B cell (primary cell): ENCODE measurements around the gene ASMT. TPM values are rescaled to one million over a fixed set of nuclear protein-coding genes. Genes with fewer than 3 reads are reported as not detected.

ENCODE experiments used
- ATAC-seq: fragments of 200-7000 bp; cut with Tn5 transposase; one replicate; pipeline ENCODE4 v1.10.0; 2021; ENCODE audit warnings: low read depth, mild to moderate bottlenecking, moderate number of reproducible peaks, moderate library complexity
- CTCF ChIA-PET: fragments of 350-600 bp; sonication (Branson Sonifier 250); formaldehyde crosslinking; loops from one replicate; lab custom pipeline; 2021; ENCODE audit warnings: antibody characterized with exemption, inconsistent platforms; lab: Charles Lee
- POLR2A ChIA-PET: fragments of 350-600 bp; sonication (Branson Sonifier 250); formaldehyde crosslinking; loops from one replicate; lab custom pipeline; 2021; ENCODE audit warnings: antibody characterized with exemption; lab: Charles Lee
- DNase-seq: peaks from one replicate; pipeline ENCODE4 v3.0.0; 2013
- H2AFZ ChIP-seq: 2 replicates; pipeline ENCODE4 v1.6.1; 2012; ENCODE audit warnings: mild to moderate bottlenecking, low read depth, low read length; ENCODE audit not compliant: insufficient read depth, poor library complexity, severe bottlenecking
- H3K27ac ChIP-seq, 2 donors: 1 replicate in 1 of 2; 2 replicates in 1 of 2; pipeline ENCODE4 v1.5.1; 2012 to 2013; ENCODE audit warnings: low read length in 2 of 2, mild to moderate bottlenecking in 2 of 2, moderate library complexity in 1 of 2
- H3K27me3 ChIP-seq, 4 experiments: fragments of 200-600 bp in 1 of 4; sonication (generic) in 1 of 4; replicated peaks in 1 of 4; 1 replicate in 2 of 4; 2 replicates in 2 of 4; pipeline versions ENCODE4 v1.6.1 to v1.7.0; 2013 to 2016; ENCODE audit warnings: low read length in 3 of 4, mild to moderate bottlenecking in 2 of 4, mixed read lengths in 1 of 4, moderate library complexity in 1 of 4; ENCODE audit not compliant: insufficient read depth in 4 of 4, control insufficient read depth in 3 of 4; ENCODE audit errors: control extremely low read depth in 1 of 4
- H3K36me3 ChIP-seq, 2 experiments: replicated peaks in 1 of 2; 1 replicate in 1 of 2; 2 replicates in 1 of 2; pipeline versions ENCODE4 v1.6.1 to v1.7.1; 2013; ENCODE audit warnings: low read length in 1 of 2; ENCODE audit not compliant: insufficient read depth in 2 of 2, control insufficient read depth in 1 of 2; ENCODE audit errors: control extremely low read depth in 1 of 2, extremely low read depth in 1 of 2
- H3K4me1 ChIP-seq, 2 donors: fragments of 200-600 bp in 1 of 2; sonication (generic) in 1 of 2; 1 replicate in 1 of 2; 2 replicates in 1 of 2; pipeline versions ENCODE4 v1.5.1 to v1.6.1; 2013 to 2017; ENCODE audit warnings: low read length in 2 of 2; ENCODE audit not compliant: control insufficient read depth in 2 of 2, insufficient read depth in 2 of 2
- H3K4me2 ChIP-seq: replicated peaks from 2 replicates; pipeline ENCODE3; 2012; ENCODE audit warnings: mild to moderate bottlenecking, low read depth, low read length; ENCODE audit not compliant: poor library complexity, severe bottlenecking
- H3K4me3 ChIP-seq, 5 experiments: fragments of 200-600 bp in 1 of 5; sonication (generic) in 1 of 5; 1 replicate in 3 of 5; 2 replicates in 2 of 5; pipeline versions ENCODE4 v1.5.1 to v1.7.0; 2011 to 2016; ENCODE audit warnings: low read length in 4 of 5, mild to moderate bottlenecking in 4 of 5, low read depth in 2 of 5, control low read depth in 1 of 5, moderate library complexity in 1 of 5; ENCODE audit not compliant: insufficient read depth in 1 of 5; ENCODE audit errors: control extremely low read depth in 1 of 5, extremely low read depth in 1 of 5
- H3K79me2 ChIP-seq: fragments of 200-600 bp; sonication (generic); one replicate; pipeline ENCODE4 v1.6.0; 2016; ENCODE audit warnings: low read length; ENCODE audit not compliant: control insufficient read depth, insufficient read depth
- H3K9ac ChIP-seq: fragments of 200-600 bp; sonication (generic); 2 replicates; pipeline ENCODE4 v1.6.1; 2017; ENCODE audit warnings: mild to moderate bottlenecking, low read length, moderate library complexity
- H3K9me3 ChIP-seq, 3 donors: one replicate each; pipeline versions ENCODE4 v1.6.1 to v1.7.1; 2013; ENCODE audit warnings: low read length in 2 of 3; ENCODE audit not compliant: control insufficient read depth in 2 of 3, insufficient read depth in 1 of 3; ENCODE audit errors: control extremely low read depth in 1 of 3
- H4K20me1 ChIP-seq: 2 replicates; pipeline ENCODE4 v1.6.0; 2012; ENCODE audit warnings: mild to moderate bottlenecking, low read length; ENCODE audit not compliant: insufficient read depth, control insufficient read depth, poor library complexity, severe bottlenecking
- H3K27ac Mint-ChIP-seq: one replicate; pipeline ENCODE4 v1.8.0; 2021; ENCODE audit warnings: mixed read lengths
- H3K27me3 Mint-ChIP-seq: one replicate; pipeline ENCODE4 v1.8.0; 2021; ENCODE audit warnings: mixed read lengths
- H3K4me1 Mint-ChIP-seq: one replicate; pipeline ENCODE4 v1.8.0; 2021; ENCODE audit warnings: mixed read lengths
- H3K4me3 Mint-ChIP-seq: one replicate; pipeline ENCODE4 v1.8.0; 2021; ENCODE audit warnings: mixed read lengths
- H3K9me3 Mint-ChIP-seq: one replicate; pipeline ENCODE4 v1.8.0; 2022; ENCODE audit warnings: mixed read lengths; ENCODE audit not compliant: insufficient read depth
- CTCF ChIP-seq: fragments of 200-600 bp; IDR thresholded peaks from one replicate; pipeline ENCODE4 v1.8.0; 2022; ENCODE audit warnings: antibody characterized with exemption, mild to moderate bottlenecking
- EZH2 ChIP-seq: IDR thresholded peaks from 2 replicates; pipeline ENCODE4 v1.6.1; 2012; ENCODE audit warnings: borderline replicate concordance, low read depth, mild to moderate bottlenecking, moderate library complexity, low read length; ENCODE audit not compliant: insufficient read depth, poor library complexity, severe bottlenecking
- WGBS: methylation state at CpG from one replicate; pipeline ENCODE4 v1.1.5; 2013; ENCODE audit warnings: missing lambda C conversion rate; ENCODE audit not compliant: insufficient coverage; 5-methylcytosine and 5-hydroxymethylcytosine counted together
- intact Hi-C: fragments of 100-400 bp; cut with micrococcal nuclease; formaldehyde crosslinking; loops from one replicate; pipeline ENCODE4 v1.10.0; 2022
- polyA plus RNA-seq: library from polyadenylated mRNA; depleted of rRNA; stranded (reverse); fragments of >200 nt; gene quantifications from 2 replicates; pipeline ENCODE4 v1.2.3, GENCODE V29; 2012
- total RNA-seq, 2 donors: library from RNA; stranded (reverse); fragments of 120-200 nt in 1 of 2; gene quantifications; 1 replicate in 1 of 2; 2 replicates in 1 of 2; pipeline versions ENCODE4 v1.2.3 to v1.2.4, GENCODE V29; 2013 to 2022

The ASMT gene
- total and polyA plus RNA-seq, 2 donors (not counting 1 experiment from before 2014, with no cell fraction given), result 0.63 TPM; not detected in 1

- H3K36me3 ChIP-seq, result peaks cover 1 to 85% of the 10 kb centered on the region in 2 experiments
These were observed 17.4 kb upstream of the ASMT start for GRCh38 chrX:1597345-1598020.

More at GRCh38 chrX:1597345-1598020, 17.4 kb upstream of the ASMT start:
- peak overlapping the region; percentile 59 for H3K4me2 ChIP-seq
- TF ChIP-seq CTCF, result no peak
- TF ChIP-seq EZH2, result no peak
- DNase-seq, result no peak
- Mint-ChIP-seq H3K9me3 (no peaks in the 10 kb centered on the region), H3K4me1 (peaks cover 24% of the 10 kb centered on the region), H3K27me3 (no peaks in the 10 kb centered on the region), H3K27ac (no peak overlapping the region), H3K4me3 (no peak overlapping the region)
- H3K4me3 ChIP-seq, result no peak overlapping the region
- peaks cover 0 to 7% (median 0%) of the 10 kb centered on the region in 3 donors for H3K9me3 ChIP-seq
- H3K9ac ChIP-seq, result no peak overlapping the region
- H3K79me2 ChIP-seq, result peaks cover 77% of the 10 kb centered on the region
- H2AFZ ChIP-seq, result no peak overlapping the region
- H3K27me3 ChIP-seq, result no peaks in the 10 kb centered on the region
- peaks cover 16 to 22% of the 10 kb centered on the region in 2 donors for H3K4me1 ChIP-seq
- intact Hi-C loops, result no loop called here
- no peak for ATAC-seq
- H4K20me1 ChIP-seq, result peaks cover 90% of the 10 kb centered on the region
- H3K27ac ChIP-seq, result peak overlapping the region in 1 of 2 donors; percentile 66
- 97% methylated on average over 25 of the region's 25 CpGs for WGBS
- ChIA-PET CTCF (no interaction called here), POLR2A (no interaction called here)
